Measurements from ENCODE around the gene SLC47A2. TPM values are rescaled to one million over a fixed set of nuclear protein-coding genes. Genes with fewer than 3 reads are reported as not detected.

The SLC47A2 gene
- total and polyA plus RNA-seq, 2 experiments from 2014 or later: not detected

- Histone ChIP-seq H4K20me1 (replicated peaks; ENCODE audit: insufficient read depth) (no peaks in the 10 kb centered on the region; the same call in 1 of the 2 replicates), H3K27ac (ENCODE audit: low read depth) (no peak overlapping the region), H3K9me2 (ENCODE audit: insufficient read depth) (0 out of 2 replicates have a peak, but pooled peaks cover 4% of the 10 kb centered on the region), H2AFZ (no peak overlapping the region), H3K4me2 (no peak overlapping the region), H3F3A (replicated peaks; ENCODE audit: low read depth) (no peaks in the 10 kb centered on the region), H3K36me3 (ENCODE audit: insufficient read depth) (peaks cover 25% of the 10 kb centered on the region), H3K4me1 (ENCODE audit: insufficient read depth) (no peaks in the 10 kb centered on the region), H3K4me3 (no peak overlapping the region), H3K79me2 (replicated peaks; ENCODE audit: insufficient read depth) (peaks cover 43% of the 10 kb centered on the region), H3K27me3 (ENCODE audit: insufficient read depth) (no peaks in the 10 kb centered on the region)
- Mint-ChIP-seq H3K4me1 (peaks cover 7% of the 10 kb centered on the region; the same call in 2 of the 3 replicates), H3K36me3 (ENCODE audit: low read depth) (peaks cover 64% of the 10 kb centered on the region), H3K4me3 (no peak overlapping the region), H3K9me3 (peaks cover 31% of the 10 kb centered on the region), H3K27me3 (ENCODE audit: insufficient read depth, low read depth, poor library complexity) (peaks cover 8% of the 10 kb centered on the region), H3K27ac (no peak overlapping the region)
- no peak for DNase-seq (ENCODE audit: low spot score)
- ATAC-seq: no peak
- TF ChIP-seq ETS1 (IDR thresholded peaks at IDR 0.05) (no peak), REST (IDR thresholded peaks at IDR 0.05; ENCODE audit: unreplicated experiment) (no peak), EZH2phosphoT487 (IDR thresholded peaks at IDR 0.05; ENCODE audit: unreplicated experiment) (no peak), EZH2 (IDR thresholded peaks at IDR 0.05; ENCODE audit: low read depth, unreplicated experiment) (no peak), NANOG (IDR thresholded peaks at IDR 0.05; ENCODE audit: borderline replicate concordance) (no peak), CREB1 (CRISPR knock-in tag; IDR thresholded peaks at IDR 0.05; ENCODE audit: low read depth) (no peak), JUNB (IDR thresholded peaks at IDR 0.05; ENCODE audit: unreplicated experiment) (no peak), ZNF331 (CRISPR knock-in tag; IDR thresholded peaks at IDR 0.05; ENCODE audit: low read depth) (no peak), ZNF462 (CRISPR knock-in tag; IDR thresholded peaks at IDR 0.05) (no peak), POLR2AphosphoS5 (IDR thresholded peaks at IDR 0.05; ENCODE audit: low read depth) (no peak)
These were observed 60.0 kb downstream of the SLC47A2 start for GRCh38 chr17:19656336-19656735.
